NCI-H226 (cell line): ENCODE results near the gene TAP2.
"Not testable (repeated sequence)": the region's sequence is repeated elsewhere in the genome, so short reads cannot be mapped to it uniquely, and the experiment has no call there.

ENCODE experiments used
- DNase-seq: peaks from one replicate; pipeline ENCODE4 v3.0.0-alpha.2; 2015

The TAP2 gene

DNA sequence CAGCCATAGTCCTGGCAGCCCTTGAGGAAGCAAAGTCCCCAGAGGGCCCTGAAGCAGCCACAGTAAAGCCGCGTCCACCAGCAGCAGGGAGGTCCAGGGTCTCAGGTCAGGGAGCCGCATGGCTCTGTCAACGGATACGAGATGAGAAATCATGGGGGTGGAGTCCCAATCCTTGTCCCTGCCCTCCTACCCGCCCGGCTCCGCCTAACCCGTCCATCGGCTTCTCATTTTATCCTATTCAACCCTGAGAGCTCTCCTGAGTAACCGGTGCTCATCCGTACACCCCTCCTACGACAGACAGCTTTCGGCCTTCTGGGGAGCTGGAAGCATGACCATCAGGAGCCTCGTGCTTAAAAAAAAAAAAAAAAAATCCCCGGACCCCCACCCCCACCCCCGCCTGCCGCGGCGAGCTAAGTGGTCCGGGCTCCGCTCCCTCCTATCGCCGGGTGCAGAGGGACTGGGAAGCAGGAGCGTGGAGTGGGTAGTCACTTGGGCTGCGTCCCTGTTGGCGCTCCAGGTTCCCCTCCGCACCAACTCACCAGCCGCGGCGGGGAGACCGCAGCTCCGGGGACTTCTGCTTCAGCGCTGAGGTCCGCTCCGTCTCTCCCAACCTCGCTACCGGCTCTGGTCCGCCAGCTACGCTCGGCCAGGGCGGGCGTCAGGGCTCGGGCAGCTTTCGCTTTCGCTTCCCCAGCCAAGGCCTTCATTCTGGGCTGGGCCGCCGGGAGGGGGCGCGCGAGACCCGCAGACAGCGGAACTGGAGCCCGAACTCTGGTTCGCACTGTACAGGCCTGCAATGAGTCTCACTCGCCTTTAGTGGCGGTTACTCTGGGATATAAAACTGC is at the start of gene TAP2:
Gene TAP2 (minus strand): TSS at position 626 of the 845 bp plus-strand sequence. CDS start 506 bp downstream, at position 120.
- peak; percentile 83 for DNase-seq

DNA sequence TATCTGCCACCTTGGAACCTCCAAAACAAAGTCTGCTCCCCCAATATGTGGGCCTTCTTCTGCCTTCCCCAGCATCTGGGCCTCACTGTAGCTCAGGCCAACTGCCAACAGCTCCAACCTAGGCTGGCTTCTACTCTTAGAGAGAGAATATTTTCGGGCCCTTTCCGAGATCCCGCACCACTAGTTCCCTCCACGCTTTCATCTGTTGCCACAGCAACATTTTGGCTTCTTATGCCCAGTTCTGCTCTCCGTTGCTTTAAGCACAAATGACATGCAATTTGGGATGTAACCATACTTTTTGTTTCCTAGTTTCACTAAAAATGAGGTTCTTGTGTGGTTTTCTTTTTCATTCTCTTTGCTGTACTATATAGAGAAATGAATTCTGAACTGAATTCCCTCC is 49.1 kb upstream of the TAP2 start:
- DNase-seq, result no peak

DNA sequence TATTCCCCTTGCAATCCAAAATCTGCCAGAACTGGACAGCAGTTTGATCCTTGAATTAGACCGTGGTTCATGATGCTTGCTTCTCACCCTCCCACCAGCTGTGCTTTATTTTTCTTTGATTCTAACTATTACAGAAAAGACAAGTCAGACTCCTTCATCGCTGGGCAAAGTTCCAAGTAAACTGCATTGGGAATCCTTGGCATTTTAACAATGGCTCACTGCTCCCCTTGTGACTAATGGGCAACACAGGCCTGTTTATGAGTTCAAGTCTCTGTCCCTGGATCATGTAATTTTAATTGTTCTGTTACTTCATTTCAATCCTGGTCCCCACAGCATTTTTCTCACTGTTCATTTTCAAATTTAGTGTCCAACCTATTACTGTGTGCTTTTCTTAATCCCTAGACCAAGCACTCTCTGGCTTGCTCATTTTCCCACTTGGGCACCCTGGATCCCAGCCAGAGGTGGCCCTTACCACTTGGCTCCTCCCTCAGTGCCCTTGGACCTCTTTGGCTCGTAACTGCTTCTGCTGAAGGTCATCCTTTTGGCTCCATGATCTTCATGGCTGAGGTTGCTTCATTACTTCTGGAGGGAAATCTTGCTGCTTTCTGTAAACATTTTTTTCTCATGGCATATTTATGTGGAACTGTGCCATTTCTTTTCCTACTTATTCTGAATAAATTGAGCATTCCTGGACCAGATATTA is 48.3 kb upstream of the TAP2 start:
- DNase-seq, result peak; percentile 71

GRCh38 chr6:32885698-32886286 is 47.3 kb upstream of the TAP2 start:
- DNase-seq, result peak; percentile 48

- DNase-seq, result peak; percentile 48
Measured at GRCh38 chr6:32883789-32884188, 45.2 kb upstream of the TAP2 start.

DNA sequence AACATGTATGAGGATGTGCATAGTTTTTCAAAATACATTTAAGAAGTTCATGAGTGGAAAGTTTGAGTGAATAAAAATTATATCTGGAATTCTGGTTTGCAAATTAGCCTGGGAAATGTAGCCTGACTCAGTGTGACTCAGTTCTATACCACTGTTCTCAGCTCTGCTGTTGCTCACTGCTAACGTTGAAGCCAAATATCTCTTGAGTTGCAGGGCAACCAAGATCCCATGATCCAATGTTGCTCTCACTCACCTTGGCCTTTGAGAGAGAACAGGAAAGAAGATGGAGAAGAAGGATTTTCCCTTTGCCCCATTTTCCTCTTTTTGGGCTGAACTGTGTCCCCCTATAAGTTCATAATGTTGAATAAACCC is 44.3 kb upstream of the TAP2 start:
- DNase-seq, result peak; percentile 42

DNA sequence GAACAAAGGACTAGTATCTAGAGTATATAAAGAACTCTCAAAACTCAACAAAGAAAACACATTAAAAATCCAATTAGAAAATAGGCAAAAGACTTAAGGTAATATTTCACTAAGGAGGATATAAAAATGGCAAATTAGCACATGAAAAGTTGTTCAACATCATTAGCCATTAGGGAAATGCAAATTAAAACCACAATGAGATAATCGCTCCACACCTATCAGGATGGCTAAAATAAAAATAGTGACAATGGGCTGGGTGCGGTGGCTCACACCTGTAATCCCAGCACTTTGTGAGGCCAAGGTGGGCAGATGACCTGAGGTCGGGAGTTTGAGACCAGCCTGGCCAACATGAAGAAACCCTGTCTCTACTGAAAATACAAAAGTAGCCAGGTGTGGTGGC is 42.4 kb upstream of the TAP2 start:
- DNase-seq, result not testable (repeated sequence)

GRCh38 chr6:32879691-32880090 is 41.2 kb upstream of the TAP2 start:
- no peak for DNase-seq

- DNase-seq, result no peak
Measured at GRCh38 chr6:32876603-32877002, 38.1 kb upstream of the TAP2 start.

DNA sequence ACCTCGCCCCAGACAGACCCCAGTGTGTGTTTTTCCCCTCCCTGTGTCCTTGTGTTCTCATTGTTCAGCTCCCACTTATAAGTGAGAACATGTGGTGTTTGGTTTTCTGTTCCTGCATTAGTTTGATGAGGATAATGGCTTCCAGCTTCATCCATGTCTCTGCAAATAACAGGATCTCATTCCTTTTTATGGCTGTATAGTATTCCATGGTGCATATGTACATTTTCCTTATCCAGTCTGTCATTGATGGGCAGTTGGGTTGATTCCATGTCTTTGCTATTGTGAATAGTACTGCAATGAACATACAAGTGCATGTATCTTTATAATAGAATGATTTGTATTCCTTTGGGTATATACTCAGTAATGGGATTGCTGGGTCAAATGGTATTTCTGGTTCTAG is 35.4 kb upstream of the TAP2 start:
- not testable (repeated sequence) for DNase-seq

DNA sequence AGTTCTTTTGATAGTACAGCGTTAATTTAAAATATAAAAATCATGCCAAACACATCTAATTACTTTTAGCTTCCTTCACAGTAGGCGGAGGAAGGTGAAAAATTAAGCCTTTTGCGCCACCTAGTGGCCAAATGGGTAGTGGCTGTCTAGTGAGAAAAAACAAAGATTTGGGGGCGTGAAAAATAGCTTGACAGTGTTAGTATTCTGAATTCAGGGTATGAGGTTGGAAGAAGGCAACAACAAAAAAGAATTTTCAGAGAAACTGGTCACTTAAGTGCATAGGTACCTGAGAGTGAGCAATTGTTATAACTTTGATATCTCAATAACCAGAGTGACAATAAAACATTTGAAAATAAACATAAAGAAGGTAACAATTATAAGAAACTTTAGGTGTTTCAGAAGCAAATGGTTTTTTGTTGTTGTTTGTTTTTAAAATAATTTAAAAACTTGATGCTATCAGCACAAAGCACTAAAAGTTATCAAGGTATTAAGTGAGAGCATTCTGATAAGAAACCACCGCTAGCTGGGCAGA is 29.8 kb upstream of the TAP2 start:
- DNase-seq, result peak; percentile 27

- no peak for DNase-seq
Measured at GRCh38 chr6:32867554-32868256, 29.2 kb upstream of the TAP2 start.

DNA sequence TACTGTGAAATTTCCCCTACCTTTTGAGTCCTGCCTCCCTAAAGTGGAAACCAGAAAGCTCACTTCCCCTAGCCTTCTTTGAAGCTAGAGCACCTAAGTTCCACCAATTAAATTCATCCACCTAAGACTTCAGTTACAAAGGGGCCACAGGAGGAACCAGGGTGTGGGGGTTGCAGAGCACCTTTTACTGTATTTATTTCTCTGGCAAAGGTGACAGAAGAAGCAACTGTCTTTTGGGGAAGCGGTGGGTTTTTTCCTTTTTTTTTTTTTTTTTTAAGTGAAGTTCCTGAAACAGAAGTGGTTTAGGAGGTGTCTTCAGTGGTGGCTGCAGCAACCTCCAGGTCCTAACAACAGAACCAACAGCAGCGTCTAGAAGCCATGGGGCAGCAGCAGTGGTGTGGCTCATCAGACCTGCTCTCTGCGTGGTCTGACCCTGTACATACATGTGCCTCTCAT is 28.5 kb upstream of the TAP2 start:
- DNase-seq, result no peak

- no peak for DNase-seq
Measured at GRCh38 chr6:32865724-32866443, 27.3 kb upstream of the TAP2 start.

GRCh38 chr6:32862725-32863124 is 24.2 kb upstream of the TAP2 start:
- DNase-seq, result no peak

DNA sequence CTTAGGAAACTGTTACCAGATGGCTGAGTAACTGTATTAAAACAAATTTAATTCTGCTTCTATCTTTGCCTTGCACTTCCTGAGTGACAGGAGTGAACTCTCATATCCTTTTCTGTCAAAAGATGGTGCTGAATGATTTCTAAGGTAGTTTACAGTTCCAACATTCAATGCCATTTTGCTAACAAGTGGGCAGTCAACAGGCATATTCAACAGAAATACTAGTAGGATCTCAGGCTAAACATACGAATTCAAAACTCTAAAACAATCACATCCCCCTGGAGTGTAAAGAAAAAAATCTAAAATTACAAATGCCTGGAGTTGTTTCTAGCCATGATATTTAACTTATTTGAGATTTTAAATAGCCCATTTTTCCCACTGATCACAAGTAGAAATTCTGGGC is 22.1 kb upstream of the TAP2 start:
- DNase-seq, result no peak

- no peak for DNase-seq
Measured at GRCh38 chr6:32858194-32858593, 19.7 kb upstream of the TAP2 start.

DNA sequence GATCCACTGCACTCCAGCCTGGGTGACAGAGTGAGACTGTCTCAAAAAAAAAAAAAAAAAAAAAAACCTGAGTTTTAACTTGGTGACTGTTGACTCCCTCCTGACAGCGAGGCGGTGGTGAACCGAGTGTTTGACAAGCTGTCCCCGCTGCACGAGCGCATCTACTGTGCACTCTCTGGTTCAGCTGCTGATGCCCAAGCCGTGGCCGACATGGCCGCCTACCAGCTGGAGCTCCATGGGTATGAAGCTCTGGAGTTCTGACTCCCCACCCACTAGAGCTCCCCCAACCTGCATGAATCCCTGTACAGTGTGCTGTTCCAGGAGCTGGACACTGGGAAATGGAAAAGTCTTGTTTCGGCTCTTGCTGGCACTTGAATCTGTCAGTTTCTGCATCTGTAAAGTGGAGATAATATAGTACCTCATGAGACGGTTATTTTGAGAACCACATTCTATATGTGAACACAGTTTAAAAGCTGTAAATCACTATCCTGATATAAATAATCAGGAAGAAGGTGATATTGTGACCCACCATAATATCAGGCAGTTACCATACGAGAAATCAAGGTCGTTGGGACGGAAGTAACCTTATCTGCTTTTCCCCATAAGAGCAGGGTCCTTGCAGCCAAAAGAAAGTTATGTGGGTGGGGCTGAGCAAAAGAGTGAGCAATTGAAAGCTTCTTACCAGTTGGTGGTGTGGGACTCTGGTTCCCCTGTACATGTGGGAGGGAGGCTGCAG is 18.8 kb upstream of the TAP2 start:
- DNase-seq, result no peak

- DNase-seq, result no peak
Measured at GRCh38 chr6:32855467-32856174, 17.1 kb upstream of the TAP2 start.

DNA sequence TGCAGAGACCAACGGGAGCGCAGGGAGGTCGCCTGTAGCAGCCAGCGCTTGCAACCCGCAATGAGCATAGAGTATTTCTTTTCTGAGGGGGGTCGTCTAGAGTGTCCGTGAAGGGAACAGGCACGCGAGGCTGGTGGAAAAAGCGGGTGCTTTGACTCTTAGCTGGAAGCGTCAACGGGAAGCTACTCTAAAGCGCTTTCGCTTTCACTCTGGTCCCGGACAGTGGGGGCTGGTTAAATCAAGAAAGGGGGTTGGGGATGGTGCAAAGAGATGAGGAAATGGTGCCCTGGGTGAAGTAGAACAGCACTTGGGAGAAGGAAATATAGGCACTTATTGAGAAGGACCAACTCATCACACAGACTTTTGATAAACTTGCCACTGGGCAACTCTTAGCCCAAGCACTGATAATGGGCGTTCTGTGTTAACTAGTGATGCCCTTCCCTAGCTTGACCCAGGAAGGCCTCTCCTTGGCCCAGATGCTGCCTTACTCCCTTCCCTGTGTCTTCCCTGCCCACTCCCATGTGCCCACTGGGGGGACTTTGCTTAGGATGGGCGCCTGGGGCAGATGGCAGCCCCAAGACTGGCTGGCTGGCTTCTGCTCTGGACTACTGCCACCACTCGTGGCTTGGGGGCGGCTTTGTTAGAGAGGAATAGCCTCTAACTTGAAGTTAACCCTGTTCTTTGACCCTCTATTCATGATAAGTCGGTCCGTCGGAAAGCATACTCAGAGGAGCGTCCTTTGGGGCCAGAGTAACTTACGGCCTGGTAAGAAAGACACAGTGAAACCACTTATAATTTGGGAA is 16.0 kb upstream of the TAP2 start:
- DNase-seq, result peak; percentile 33
